Vagina (tissue), 2 donors: Measurements from ENCODE around the gene CC2D1A.

ENCODE experiments used
- CTCF ChIP-seq, 3 experiments: fragments of 450-650 bp in 2 of 3; fragments of 200-600 bp in 1 of 3; sonication (generic) in 1 of 3; IDR thresholded peaks; one replicate each; pipeline ENCODE4 v1.5.1; 2017 to 2019; ENCODE audit warnings: antibody characterized with exemption in 3 of 3, mild to moderate bottlenecking in 2 of 3, moderate library complexity in 2 of 3
- POLR2A ChIP-seq, 2 donors: fragments of 450-650 bp; IDR thresholded peaks; one replicate each; pipeline ENCODE4 v1.6.1; 2017; ENCODE audit warnings: antibody characterized with exemption in 2 of 2, mild to moderate bottlenecking in 2 of 2, moderate library complexity in 2 of 2
- POLR2AphosphoS5 ChIP-seq, 2 donors: sonication (generic); formaldehyde crosslinking; IDR thresholded peaks; one replicate each; pipeline ENCODE4 v1.9.0; 2017; ENCODE audit warnings: antibody characterized with exemption in 2 of 2, mild to moderate bottlenecking in 2 of 2, low read depth in 1 of 2; ENCODE audit not compliant: insufficient read depth in 1 of 2

- TF ChIP-seq CTCF (IDR thresholded peaks at IDR 0.05) (no peak), POLR2AphosphoS5 (IDR thresholded peaks at IDR 0.05; ENCODE audit: insufficient read depth in 1 of 2, low read depth in 1 of 2) (no peak), POLR2A (IDR thresholded peaks at IDR 0.05) (no peak)
Observed at GRCh38 chr19:13954185-13954584, 48.2 kb downstream of the CC2D1A start.
